ENCODE results near the gene PROKR1. TPM values are rescaled to one million over a fixed set of nuclear protein-coding genes. Genes with fewer than 3 reads are reported as not detected.

The PROKR1 gene
- total RNA-seq, 1 experiment from 2014 or later: 4.4 TPM

DNA sequence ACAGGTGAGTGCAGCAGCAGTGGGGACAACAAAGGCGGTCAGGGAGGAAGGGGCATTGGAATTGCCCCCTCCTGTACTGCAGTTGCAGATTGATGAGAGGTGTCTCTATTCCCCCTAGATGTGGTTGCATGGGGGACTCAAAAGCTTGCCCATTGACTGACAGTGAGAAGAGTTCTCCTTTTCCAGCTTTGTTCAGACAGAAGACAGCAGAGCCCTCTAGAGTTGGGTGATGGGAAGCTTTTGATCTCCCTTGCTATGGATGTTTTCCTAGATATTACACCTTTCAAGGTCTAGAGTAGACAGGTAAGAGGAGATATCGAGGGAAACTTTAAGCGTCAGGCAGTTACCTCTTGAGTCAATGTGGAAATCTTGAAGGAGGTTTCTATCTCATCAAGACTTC lies 2.9 kb downstream of the PROKR1 start (continued):
- TF ChIP-seq, protein P1, sequence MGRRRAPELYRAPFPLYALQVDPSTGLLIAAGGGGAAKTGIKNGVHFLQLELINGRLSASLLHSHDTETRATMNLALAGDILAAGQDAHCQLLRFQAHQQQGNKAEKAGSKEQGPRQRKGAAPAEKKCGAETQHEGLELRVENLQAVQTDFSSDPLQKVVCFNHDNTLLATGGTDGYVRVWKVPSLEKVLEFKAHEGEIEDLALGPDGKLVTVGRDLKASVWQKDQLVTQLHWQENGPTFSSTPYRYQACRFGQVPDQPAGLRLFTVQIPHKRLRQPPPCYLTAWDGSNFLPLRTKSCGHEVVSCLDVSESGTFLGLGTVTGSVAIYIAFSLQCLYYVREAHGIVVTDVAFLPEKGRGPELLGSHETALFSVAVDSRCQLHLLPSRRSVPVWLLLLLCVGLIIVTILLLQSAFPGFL (CRISPR knock-in tag; IDR thresholded peaks at IDR 0.05; ENCODE audit: borderline replicate concordance): no peak
- TF ChIP-seq, protein P2, sequence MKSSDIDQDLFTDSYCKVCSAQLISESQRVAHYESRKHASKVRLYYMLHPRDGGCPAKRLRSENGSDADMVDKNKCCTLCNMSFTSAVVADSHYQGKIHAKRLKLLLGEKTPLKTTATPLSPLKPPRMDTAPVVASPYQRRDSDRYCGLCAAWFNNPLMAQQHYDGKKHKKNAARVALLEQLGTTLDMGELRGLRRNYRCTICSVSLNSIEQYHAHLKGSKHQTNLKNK (CRISPR knock-in tag; IDR thresholded peaks at IDR 0.05): no peak
- TF ChIP-seq ZNF263 (CRISPR knock-in tag; IDR thresholded peaks at IDR 0.05; ENCODE audit: low read depth) (no peak), TP53 (CRISPR knock-in tag; IDR thresholded peaks at IDR 0.05) (no peak), HMGA2 (CRISPR knock-in tag; IDR thresholded peaks at IDR 0.05) (no peak), PRRX2 (CRISPR knock-in tag; IDR thresholded peaks at IDR 0.05) (no peak), GTF2I (CRISPR knock-in tag; conservative IDR thresholded peaks at IDR 0.05) (no peak)
- TF ChIP-seq, protein P3, sequence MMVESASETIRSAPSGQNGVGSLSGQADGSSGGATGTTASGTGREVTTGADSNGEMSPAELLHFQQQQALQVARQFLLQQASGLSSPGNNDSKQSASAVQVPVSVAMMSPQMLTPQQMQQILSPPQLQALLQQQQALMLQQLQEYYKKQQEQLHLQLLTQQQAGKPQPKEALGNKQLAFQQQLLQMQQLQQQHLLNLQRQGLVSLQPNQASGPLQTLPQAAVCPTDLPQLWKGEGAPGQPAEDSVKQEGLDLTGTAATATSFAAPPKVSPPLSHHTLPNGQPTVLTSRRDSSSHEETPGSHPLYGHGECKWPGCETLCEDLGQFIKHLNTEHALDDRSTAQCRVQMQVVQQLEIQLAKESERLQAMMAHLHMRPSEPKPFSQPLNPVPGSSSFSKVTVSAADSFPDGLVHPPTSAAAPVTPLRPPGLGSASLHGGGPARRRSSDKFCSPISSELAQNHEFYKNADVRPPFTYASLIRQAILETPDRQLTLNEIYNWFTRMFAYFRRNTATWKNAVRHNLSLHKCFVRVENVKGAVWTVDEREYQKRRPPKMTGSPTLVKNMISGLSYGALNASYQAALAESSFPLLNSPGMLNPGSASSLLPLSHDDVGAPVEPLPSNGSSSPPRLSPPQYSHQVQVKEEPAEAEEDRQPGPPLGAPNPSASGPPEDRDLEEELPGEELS (CRISPR knock-in tag; IDR thresholded peaks at IDR 0.05): no peak

DNA sequence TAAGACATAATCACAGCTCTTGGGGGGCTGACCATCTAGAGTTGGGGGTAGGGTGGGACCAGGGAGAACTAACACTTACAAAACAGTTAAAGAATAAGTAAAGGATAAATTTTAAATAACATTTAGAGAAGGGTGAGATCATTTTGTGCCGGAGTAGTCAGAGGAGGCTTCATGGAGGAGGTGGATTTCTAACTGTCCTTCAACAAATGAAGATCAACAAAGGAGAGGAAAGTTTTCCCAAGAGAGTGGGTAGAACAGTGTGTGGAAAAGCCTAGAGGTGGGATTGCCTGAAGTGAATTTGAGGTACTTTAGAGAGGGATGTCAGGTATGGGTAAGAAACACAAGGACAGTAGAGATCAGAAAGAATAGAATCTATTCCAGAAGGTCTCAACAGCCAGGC lies 7.3 kb downstream of the PROKR1 start:
- H3K36me3 Mint-ChIP-seq: peaks cover 7% of the 10 kb centered on the region
- H3K9me3 Mint-ChIP-seq: no peaks in the 10 kb centered on the region
- ChIA-PET POLR2A (no interaction called here), CTCF (interaction anchor here (1.3 kb wide), 1 partner anchor 55 kb away, joined by 5 read pairs; no protein-coding TSS in a partner anchor)
- ATAC-seq: no peak
- peaks cover 6% of the 10 kb centered on the region for H3K27me3 Mint-ChIP-seq (ENCODE audit: low read depth)
- H3K27ac Mint-ChIP-seq: no peak overlapping the region
- peaks cover 18% of the 10 kb centered on the region for H3K4me1 Mint-ChIP-seq
- no peak for TF ChIP-seq ZNF232 (CRISPR knock-in tag; IDR thresholded peaks at IDR 0.05)
- no peak for TF ChIP-seq ZNF416 (CRISPR knock-in tag; IDR thresholded peaks at IDR 0.05)
- TF ChIP-seq, protein P4, sequence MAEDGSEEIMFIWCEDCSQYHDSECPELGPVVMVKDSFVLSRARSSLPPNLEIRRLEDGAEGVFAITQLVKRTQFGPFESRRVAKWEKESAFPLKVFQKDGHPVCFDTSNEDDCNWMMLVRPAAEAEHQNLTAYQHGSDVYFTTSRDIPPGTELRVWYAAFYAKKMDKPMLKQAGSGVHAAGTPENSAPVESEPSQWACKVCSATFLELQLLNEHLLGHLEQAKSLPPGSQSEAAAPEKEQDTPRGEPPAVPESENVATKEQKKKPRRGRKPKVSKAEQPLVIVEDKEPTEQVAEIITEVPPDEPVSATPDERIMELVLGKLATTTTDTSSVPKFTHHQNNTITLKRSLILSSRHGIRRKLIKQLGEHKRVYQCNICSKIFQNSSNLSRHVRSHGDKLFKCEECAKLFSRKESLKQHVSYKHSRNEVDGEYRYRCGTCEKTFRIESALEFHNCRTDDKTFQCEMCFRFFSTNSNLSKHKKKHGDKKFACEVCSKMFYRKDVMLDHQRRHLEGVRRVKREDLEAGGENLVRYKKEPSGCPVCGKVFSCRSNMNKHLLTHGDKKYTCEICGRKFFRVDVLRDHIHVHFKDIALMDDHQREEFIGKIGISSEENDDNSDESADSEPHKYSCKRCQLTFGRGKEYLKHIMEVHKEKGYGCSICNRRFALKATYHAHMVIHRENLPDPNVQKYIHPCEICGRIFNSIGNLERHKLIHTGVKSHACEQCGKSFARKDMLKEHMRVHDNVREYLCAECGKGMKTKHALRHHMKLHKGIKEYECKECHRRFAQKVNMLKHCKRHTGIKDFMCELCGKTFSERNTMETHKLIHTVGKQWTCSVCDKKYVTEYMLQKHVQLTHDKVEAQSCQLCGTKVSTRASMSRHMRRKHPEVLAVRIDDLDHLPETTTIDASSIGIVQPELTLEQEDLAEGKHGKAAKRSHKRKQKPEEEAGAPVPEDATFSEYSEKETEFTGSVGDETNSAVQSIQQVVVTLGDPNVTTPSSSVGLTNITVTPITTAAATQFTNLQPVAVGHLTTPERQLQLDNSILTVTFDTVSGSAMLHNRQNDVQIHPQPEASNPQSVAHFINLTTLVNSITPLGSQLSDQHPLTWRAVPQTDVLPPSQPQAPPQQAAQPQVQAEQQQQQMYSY (CRISPR knock-in tag; IDR thresholded peaks at IDR 0.05): no peak
- TF ChIP-seq, protein P1 (CRISPR knock-in tag; IDR thresholded peaks at IDR 0.05; ENCODE audit: borderline replicate concordance): no peak
- no peak overlapping the region for H3K4me3 Mint-ChIP-seq
- no peak for DNase-seq (ENCODE audit: low spot score)

DNA sequence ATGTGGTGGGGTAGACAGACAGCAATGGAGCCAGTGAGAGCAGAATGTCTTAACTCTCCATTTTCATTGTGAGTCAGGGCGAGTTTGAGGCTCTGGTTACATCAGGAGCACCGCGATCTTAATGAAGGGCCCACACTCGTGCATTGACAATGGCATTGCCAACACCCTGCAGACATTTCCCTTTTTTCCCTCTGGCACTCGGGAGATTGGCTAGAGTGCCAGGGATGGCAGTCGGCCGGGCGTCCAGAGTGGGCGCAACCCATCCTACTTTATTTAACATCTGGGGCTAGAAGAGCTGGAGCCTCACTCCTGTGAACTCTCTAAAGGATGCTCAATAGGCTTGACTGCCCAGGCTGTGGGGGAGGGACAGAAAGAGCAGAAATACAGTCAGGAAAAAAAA lies 9.7 kb downstream of the PROKR1 start:
- ChIA-PET POLR2A (no interaction called here), CTCF (interaction anchor here (0.6 to 2.0 kb wide), 3 partner anchors 49 to 190 kb away, joined by 3 to 6 read pairs (median 3); no protein-coding TSS in a partner anchor)
- Mint-ChIP-seq H3K27ac (no peak overlapping the region), H3K4me1 (peaks cover 14% of the 10 kb centered on the region), H3K4me3 (no peak overlapping the region), H3K9me3 (no peaks in the 10 kb centered on the region), H3K27me3 (ENCODE audit: low read depth) (no peaks in the 10 kb centered on the region), H3K36me3 (peaks cover 18% of the 10 kb centered on the region)
- DNase-seq (ENCODE audit: low spot score) (no peak), ATAC-seq (no peak; the same call in 1 of the 2 replicates)
- TF ChIP-seq, protein P5, sequence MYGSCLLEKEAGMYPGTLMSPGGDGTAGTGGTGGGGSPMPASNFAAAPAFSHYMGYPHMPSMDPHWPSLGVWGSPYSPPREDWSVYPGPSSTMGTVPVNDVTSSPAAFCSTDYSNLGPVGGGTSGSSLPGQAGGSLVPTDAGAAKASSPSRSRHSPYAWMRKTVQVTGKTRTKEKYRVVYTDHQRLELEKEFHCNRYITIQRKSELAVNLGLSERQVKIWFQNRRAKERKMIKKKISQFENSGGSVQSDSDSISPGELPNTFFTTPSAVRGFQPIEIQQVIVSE (CRISPR knock-in tag; IDR thresholded peaks at IDR 0.05; ENCODE audit: borderline replicate concordance): no peak
- TF ChIP-seq NFATC4 (CRISPR knock-in tag; IDR thresholded peaks at IDR 0.05): no peak
- no peak for TF ChIP-seq MXD4 (CRISPR knock-in tag; IDR thresholded peaks at IDR 0.05; ENCODE audit: borderline replicate concordance)
- no peak for TF ChIP-seq ZNF423 (CRISPR knock-in tag; IDR thresholded peaks at IDR 0.05)
- TF ChIP-seq, protein P6, sequence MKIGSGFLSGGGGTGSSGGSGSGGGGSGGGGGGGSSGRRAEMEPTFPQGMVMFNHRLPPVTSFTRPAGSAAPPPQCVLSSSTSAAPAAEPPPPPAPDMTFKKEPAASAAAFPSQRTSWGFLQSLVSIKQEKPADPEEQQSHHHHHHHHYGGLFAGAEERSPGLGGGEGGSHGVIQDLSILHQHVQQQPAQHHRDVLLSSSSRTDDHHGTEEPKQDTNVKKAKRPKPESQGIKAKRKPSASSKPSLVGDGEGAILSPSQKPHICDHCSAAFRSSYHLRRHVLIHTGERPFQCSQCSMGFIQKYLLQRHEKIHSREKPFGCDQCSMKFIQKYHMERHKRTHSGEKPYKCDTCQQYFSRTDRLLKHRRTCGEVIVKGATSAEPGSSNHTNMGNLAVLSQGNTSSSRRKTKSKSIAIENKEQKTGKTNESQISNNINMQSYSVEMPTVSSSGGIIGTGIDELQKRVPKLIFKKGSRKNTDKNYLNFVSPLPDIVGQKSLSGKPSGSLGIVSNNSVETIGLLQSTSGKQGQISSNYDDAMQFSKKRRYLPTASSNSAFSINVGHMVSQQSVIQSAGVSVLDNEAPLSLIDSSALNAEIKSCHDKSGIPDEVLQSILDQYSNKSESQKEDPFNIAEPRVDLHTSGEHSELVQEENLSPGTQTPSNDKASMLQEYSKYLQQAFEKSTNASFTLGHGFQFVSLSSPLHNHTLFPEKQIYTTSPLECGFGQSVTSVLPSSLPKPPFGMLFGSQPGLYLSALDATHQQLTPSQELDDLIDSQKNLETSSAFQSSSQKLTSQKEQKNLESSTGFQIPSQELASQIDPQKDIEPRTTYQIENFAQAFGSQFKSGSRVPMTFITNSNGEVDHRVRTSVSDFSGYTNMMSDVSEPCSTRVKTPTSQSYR (CRISPR knock-in tag; IDR thresholded peaks at IDR 0.05): no peak
- TF ChIP-seq NR3C1 (CRISPR knock-in tag; conservative IDR thresholded peaks at IDR 0.05; ENCODE audit: low read depth): no peak
- no peak for TF ChIP-seq OVOL2 (CRISPR knock-in tag; IDR thresholded peaks at IDR 0.05; ENCODE audit: borderline replicate concordance)
- TF ChIP-seq, protein P7, sequence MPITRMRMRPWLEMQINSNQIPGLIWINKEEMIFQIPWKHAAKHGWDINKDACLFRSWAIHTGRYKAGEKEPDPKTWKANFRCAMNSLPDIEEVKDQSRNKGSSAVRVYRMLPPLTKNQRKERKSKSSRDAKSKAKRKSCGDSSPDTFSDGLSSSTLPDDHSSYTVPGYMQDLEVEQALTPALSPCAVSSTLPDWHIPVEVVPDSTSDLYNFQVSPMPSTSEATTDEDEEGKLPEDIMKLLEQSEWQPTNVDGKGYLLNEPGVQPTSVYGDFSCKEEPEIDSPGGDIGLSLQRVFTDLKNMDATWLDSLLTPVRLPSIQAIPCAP (CRISPR knock-in tag; IDR thresholded peaks at IDR 0.05): no peak
- TF ChIP-seq, protein P8, sequence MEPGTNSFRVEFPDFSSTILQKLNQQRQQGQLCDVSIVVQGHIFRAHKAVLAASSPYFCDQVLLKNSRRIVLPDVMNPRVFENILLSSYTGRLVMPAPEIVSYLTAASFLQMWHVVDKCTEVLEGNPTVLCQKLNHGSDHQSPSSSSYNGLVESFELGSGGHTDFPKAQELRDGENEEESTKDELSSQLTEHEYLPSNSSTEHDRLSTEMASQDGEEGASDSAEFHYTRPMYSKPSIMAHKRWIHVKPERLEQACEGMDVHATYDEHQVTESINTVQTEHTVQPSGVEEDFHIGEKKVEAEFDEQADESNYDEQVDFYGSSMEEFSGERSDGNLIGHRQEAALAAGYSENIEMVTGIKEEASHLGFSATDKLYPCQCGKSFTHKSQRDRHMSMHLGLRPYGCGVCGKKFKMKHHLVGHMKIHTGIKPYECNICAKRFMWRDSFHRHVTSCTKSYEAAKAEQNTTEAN (CRISPR knock-in tag; IDR thresholded peaks at IDR 0.05): no peak

Data from WTC11 (cell line).